NCI-H748 (cell line): ENCODE results near the gene GAA.
A peak's percentile ranks its signal among the peaks of the same experiment; 100 is the strongest.

ENCODE experiments used
- DNase-seq: peaks from one replicate; lab custom pipeline; 2025; ENCODE audit not compliant: unreplicated experiment; lab: John Stamatoyannopoulos, UW

Gene GAA

DNA sequence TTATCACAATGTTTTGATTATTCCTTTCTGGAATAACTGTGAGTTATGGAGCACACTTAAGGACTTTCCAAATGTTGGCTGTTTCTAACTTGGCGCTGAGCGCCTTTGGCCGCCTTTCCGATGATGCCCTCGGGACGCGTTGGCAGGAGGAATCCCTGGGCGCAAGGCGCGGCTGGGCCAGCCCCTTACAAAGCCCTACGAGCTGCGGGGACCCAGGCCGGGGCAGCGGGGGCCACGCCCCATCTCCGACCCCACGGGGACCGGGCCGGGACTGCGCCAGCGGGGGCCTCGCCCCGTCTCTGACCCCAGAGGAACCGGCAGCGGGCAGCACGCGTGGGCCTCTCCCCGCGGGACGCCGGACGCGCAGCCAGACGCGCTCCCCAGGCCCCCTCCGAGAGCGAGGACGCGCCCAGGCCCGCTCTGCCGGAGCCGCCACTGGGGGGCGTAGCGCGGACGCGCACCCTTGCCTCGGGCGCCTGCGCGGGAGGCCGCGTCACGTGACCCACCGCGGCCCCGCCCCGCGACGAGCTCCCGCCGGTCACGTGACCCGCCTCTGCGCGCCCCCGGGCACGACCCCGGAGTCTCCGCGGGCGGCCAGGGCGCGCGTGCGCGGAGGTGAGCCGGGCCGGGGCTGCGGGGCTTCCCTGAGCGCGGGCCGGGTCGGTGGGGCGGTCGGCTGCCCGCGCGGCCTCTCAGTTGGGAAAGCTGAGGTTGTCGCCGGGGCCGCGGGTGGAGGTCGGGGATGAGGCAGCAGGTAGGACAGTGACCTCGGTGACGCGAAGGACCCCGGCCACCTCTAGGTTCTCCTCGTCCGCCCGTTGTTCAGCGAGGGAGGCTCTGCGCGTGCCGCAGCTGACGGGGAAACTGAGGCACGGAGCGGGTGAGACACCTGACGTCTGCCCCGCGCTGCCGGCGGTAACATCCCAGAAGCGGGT is at the start of gene GAA:
TSS of gene GAA (plus strand) at position 571 of the 935 bp plus-strand sequence. CDS start 3,006 bp downstream, outside the sequence.
- peak; percentile 84 for DNase-seq

GRCh38 chr17:80051681-80052080 is 49.7 kb upstream of the GAA start:
- no peak for DNase-seq

- no peak for DNase-seq
Measured at GRCh38 chr17:80053102-80053501, 48.3 kb upstream of the GAA start.

DNA sequence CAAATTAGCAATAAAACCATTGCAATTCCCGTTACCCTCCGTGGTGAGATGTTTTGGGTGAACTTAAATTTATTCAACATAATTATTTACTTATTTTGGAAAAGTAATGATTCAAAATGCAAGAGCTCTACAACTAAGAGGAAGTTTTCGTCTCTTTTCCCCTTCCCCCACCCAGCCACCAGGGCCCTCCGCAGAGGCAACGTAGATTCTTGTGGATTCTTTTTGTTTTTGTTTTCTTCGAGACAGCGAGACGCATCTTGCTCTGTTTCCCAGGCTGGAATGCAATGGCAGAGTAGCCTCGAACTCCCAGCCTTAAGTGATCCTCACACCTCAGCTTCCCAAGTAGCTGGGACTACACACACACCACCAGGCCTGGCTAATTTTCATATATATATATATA is 45.8 kb upstream of the GAA start:
- DNase-seq: no peak

DNA sequence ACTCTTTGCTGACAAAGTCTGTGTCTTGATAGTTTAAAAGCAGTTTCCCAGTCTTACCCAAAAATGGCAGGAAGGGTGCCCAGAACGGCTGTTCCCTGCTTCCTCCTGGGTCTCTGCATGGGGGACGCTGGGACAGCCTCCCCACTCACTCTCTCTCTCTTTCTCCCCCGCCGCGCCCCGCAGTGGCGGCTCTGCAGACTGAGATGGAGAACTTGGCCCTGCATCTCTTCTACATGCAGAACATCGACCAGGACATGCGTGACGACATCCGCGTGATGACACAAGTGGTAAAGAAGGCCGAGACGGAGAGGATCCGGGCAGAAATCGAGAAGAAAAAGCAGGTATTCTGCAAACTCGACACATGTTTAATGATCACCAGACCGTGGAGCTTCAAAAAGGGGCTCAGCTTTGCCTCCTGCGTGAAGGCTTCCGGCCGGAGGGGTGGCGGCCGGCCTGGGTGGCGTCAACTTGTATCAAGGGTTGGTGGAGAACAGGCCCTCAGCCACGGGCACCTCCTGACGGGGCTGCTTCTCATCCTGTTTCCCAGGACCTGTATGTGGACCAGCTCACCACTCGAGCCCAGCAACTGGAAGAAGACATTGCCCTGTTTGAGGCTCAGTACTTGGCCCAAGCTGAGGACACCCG is 42.9 kb upstream of the GAA start:
- DNase-seq: no peak

- no peak for DNase-seq
Measured at GRCh38 chr17:80060644-80061043, 40.7 kb upstream of the GAA start.

DNA sequence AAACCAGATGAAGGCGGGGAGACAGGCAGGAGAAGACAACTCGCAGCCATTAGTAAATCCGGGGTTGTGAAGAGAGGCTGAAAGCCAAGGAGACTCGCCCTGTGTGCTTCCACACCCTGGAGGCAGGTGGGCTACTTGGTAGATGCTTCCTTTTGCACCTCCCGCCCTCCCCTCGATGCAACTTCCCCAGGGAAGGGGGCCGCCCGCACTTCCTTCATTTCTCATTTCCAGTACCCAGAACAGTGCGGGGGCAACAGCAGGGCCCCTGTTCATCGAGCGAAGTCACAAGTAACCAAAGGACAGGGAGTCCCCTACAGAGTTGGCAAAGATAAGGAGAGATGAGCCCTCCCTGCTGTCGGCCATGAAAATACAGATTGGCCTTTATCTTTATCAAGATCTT is 40.0 kb upstream of the GAA start:
- no peak for DNase-seq

- no peak for DNase-seq
Measured at GRCh38 chr17:80063830-80064585, 37.4 kb upstream of the GAA start.

DNA sequence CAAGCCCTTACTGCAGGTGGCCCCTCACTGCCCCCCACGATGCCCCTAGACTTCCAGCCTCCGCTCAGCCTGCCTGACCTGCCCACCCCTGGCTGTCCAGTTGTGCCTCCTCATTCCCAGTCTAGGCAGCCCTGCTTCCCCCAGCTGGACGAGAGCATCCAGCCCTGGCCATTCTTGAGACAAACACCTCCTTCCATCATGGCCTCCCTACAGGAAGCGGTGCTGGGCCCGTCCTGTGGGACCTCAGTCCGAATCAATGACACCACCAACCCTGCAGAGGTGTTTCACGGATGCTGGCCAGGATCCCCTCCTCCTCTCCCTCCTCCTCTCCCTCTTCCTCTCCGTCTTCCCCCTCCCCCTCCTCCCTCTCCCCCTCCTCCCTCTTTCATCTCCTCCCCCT is 36.7 kb upstream of the GAA start:
- no peak for DNase-seq

DNA sequence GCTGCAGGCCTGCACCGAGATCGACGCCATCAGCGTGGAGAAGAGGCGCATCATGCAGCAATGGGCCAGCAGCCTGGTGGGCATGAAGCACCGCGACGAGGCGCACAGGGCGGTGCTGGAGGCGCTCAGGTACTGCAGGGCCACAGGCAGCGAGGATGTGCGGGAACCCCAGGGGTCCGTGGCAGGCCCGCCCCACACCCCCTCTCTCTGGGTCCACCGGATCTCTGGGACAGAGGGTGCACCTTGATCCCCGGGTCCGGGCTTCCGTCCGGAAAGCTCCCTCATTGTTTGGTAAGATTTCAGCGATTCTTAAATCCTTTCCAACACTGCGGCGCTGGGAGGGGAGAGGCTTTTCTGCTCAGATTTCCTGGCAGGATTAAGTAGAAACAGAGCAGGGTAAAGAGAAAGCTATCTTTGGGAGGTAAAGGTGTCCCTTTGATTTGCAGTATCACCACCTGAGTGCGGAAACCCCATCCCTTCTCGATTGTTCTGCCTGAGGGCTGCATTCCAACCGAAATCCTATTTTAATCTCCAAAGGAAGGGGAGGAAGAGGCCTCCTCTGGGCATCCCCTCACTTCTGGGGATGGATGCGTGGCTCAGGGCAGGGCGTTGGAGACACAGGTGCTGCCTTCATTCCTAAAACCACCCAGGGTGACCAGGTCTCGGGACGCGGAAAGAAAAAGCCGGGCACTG is 35.8 kb upstream of the GAA start:
- DNase-seq: no peak

- DNase-seq: no peak
Measured at GRCh38 chr17:80067393-80067986, 33.9 kb upstream of the GAA start.

- no peak for DNase-seq
Measured at GRCh38 chr17:80068301-80069222, 32.8 kb upstream of the GAA start.

- no peak for DNase-seq
Measured at GRCh38 chr17:80070375-80071115, 30.8 kb upstream of the GAA start.

DNA sequence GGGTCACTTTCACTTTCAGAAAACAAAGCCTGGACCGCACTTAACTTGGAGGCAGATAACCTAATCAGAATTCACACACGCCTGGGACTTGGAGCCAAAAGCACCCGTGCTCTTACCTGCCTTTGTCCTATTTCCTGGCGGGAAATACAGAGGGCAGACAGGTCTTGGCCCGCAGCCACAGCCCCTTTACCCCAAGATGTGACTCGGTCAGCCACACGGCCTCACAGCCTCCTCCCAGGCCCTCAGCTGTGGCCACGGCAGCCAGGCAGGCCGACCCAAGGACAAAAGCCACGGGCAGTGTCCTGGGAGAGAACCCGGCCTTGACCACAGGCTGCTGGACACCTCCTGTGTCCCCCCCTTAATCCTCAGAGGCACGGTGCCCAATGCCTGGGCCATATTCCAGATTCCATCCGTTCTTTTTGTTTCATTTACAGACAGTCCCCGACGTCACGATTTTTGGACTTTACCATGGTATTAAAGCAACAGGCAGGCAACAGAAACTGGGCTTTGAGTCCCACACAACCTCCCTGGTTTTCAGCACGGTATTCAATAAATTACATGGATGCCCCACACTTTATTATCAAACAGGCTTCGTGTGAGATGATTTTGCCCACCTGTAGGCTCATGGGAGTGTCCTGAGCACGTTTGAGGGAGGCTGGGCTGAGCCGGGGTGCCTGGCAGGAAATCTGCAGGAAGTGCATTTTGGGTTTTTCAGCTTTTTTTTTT is 30.1 kb upstream of the GAA start:
- DNase-seq: no peak

GRCh38 chr17:80072410-80072809 is 29.0 kb upstream of the GAA start:
- DNase-seq: no peak

GRCh38 chr17:80080081-80080480 is 21.3 kb upstream of the GAA start:
- DNase-seq: no peak

- DNase-seq: no peak
Measured at GRCh38 chr17:80081596-80081995, 19.8 kb upstream of the GAA start.

GRCh38 chr17:80082403-80083135 is 18.8 kb upstream of the GAA start:
- DNase-seq: peak; percentile 62
